Neural cell (in vitro differentiated cells): ENCODE results near the gene ATP5MG. TPM values are rescaled to one million over a fixed set of nuclear protein-coding genes. Genes with fewer than 3 reads are reported as not detected.
A peak's percentile ranks its signal among the peaks of the same experiment; 100 is the strongest.
"Not testable (repeated sequence)": the region's sequence is repeated elsewhere in the genome, so short reads cannot be mapped to it uniquely, and the experiment has no call there.

Experiments used
- H2AFZ ChIP-seq: fragments of 200-600, 300-800 bp; sonication (generic), shearing (Covaris generic); 2 replicates; pipeline ENCODE4 v1.6.0; 2014; ENCODE audit warnings: low read depth, mild to moderate bottlenecking, antibody characterized with exemption, low read length, moderate library complexity
- H3F3A ChIP-seq: fragments of 200-600 bp; shearing (Covaris generic); 2 replicates; pipeline ENCODE4 v1.6.1; 2016; ENCODE audit warnings: mild to moderate bottlenecking, moderate library complexity, mixed read lengths, antibody characterized with exemption, low read length; ENCODE audit not compliant: insufficient read depth, poor library complexity, severe bottlenecking
- H3K27ac ChIP-seq: fragments of 200-600, 300-800 bp; sonication (generic), shearing (Covaris generic); 2 replicates; pipeline ENCODE4 v1.5.1; 2014; ENCODE audit warnings: mild to moderate bottlenecking, low read length, moderate library complexity
- H3K27me3 ChIP-seq: fragments of 300-800, 200-600 bp; sonication (generic), shearing (Covaris generic); 2 replicates; pipeline ENCODE4 v1.6.0; 2014; ENCODE audit warnings: mild to moderate bottlenecking, low read depth, low read length, moderate library complexity; ENCODE audit not compliant: insufficient read depth
- H3K36me3 ChIP-seq: fragments of 300-800, 200-600 bp; sonication (generic), shearing (Covaris generic); 2 replicates; pipeline ENCODE4 v1.5.1; 2014; ENCODE audit warnings: mild to moderate bottlenecking, antibody characterized with exemption, low read length, moderate library complexity; ENCODE audit not compliant: insufficient read depth
- H3K4me2 ChIP-seq: fragments of 300-800, 200-600 bp; sonication (generic), shearing (Covaris generic); 2 replicates; pipeline ENCODE4 v1.6.0; 2014; ENCODE audit warnings: mild to moderate bottlenecking, low read length
- H3K4me3 ChIP-seq: fragments of 300-800, 200-600 bp; sonication (generic), shearing (Covaris generic); 2 replicates; pipeline ENCODE4 v1.5.1; 2014; ENCODE audit warnings: mild to moderate bottlenecking, low read length, moderate library complexity
- H3K79me2 ChIP-seq: fragments of 200-600 bp; shearing (Covaris generic); replicated peaks from 2 replicates; pipeline ENCODE4 v1.6.0; 2014; ENCODE audit warnings: mild to moderate bottlenecking, low read length, moderate library complexity; ENCODE audit not compliant: insufficient read depth
- H3K9ac ChIP-seq: fragments of 300-800, 200-600 bp; sonication (generic), shearing (Covaris generic); 2 replicates; pipeline ENCODE4 v1.6.1; 2016; ENCODE audit warnings: mild to moderate bottlenecking, low read length, mixed read lengths
- H3K9me2 ChIP-seq: fragments of 200-600 bp; shearing (Covaris generic); 2 replicates; pipeline ENCODE4 v1.6.1; 2016; ENCODE audit warnings: mild to moderate bottlenecking, low read length, mixed read lengths; ENCODE audit not compliant: insufficient read depth
- H3K9me3 ChIP-seq: fragments of 200-600, 300-800 bp; sonication (generic), shearing (Covaris generic); 2 replicates; pipeline ENCODE4 v1.6.1; 2016; ENCODE audit warnings: mild to moderate bottlenecking, mixed run types, low read length, moderate library complexity, mixed read lengths
- H4K20me1 ChIP-seq: fragments of 200-600 bp; shearing (Covaris generic); 2 replicates; pipeline ENCODE4 v1.6.1; 2016; ENCODE audit warnings: mild to moderate bottlenecking, mixed run types; ENCODE audit not compliant: insufficient read depth
- CTCF ChIP-seq: fragments of 450-650 bp; IDR thresholded peaks from 2 replicates; pipeline ENCODE4 v1.5.1; 2014; ENCODE audit warnings: antibody characterized with exemption, mild to moderate bottlenecking, moderate library complexity; ENCODE audit not compliant: poor library complexity, severe bottlenecking
- EP300 ChIP-seq: fragments of 450-650 bp; conservative IDR thresholded peaks from 2 replicates; pipeline ENCODE4 v1.6.1; 2014; ENCODE audit warnings: antibody characterized with exemption, mild to moderate bottlenecking, moderate library complexity; ENCODE audit not compliant: poor library complexity, severe bottlenecking
- EZH2 ChIP-seq: fragments of 200-600, 300-800 bp; shearing (Covaris generic), sonication (generic); IDR thresholded peaks from 2 replicates; pipeline ENCODE4 v1.6.1; 2014; ENCODE audit warnings: antibody characterized with exemption, low read length, borderline replicate concordance, mild to moderate bottlenecking; ENCODE audit not compliant: insufficient read depth, poor library complexity, severe bottlenecking
- MXI1 ChIP-seq: fragments of 450-650 bp; conservative IDR thresholded peaks from 2 replicates; pipeline ENCODE4 v1.6.1; 2014; ENCODE audit warnings: antibody characterized with exemption, mild to moderate bottlenecking; ENCODE audit not compliant: poor library complexity, severe bottlenecking
- POLR2AphosphoS5 ChIP-seq: IDR thresholded peaks from 2 replicates; pipeline ENCODE4 v1.6.1; 2012
- RAD21 ChIP-seq: fragments of 450-650 bp; conservative IDR thresholded peaks from 2 replicates; pipeline ENCODE4 v1.6.1; 2014; ENCODE audit warnings: antibody characterized with exemption, mild to moderate bottlenecking, moderate library complexity
- REST ChIP-seq: IDR thresholded peaks from 2 replicates; pipeline ENCODE4 v1.6.1; 2012; ENCODE audit warnings: borderline replicate concordance
- SMC3 ChIP-seq: fragments of 450-650 bp; conservative IDR thresholded peaks from 2 replicates; pipeline ENCODE4 v1.6.1; 2014; ENCODE audit warnings: antibody characterized with exemption, mild to moderate bottlenecking, moderate library complexity; ENCODE audit not compliant: poor library complexity
- TAF1 ChIP-seq: IDR thresholded peaks from 2 replicates; pipeline ENCODE4 v1.6.1; 2012; ENCODE audit warnings: low read depth
- polyA plus RNA-seq: library from polyadenylated mRNA; depleted of rRNA; stranded (reverse); fragments of >200 nt; gene quantifications from 2 replicates; pipeline ENCODE4 v1.2.3, GENCODE V29; 2014

ATP5MG gene
- polyA plus RNA-seq, 1 donor from 2014 or later: 153 TPM

DNA sequence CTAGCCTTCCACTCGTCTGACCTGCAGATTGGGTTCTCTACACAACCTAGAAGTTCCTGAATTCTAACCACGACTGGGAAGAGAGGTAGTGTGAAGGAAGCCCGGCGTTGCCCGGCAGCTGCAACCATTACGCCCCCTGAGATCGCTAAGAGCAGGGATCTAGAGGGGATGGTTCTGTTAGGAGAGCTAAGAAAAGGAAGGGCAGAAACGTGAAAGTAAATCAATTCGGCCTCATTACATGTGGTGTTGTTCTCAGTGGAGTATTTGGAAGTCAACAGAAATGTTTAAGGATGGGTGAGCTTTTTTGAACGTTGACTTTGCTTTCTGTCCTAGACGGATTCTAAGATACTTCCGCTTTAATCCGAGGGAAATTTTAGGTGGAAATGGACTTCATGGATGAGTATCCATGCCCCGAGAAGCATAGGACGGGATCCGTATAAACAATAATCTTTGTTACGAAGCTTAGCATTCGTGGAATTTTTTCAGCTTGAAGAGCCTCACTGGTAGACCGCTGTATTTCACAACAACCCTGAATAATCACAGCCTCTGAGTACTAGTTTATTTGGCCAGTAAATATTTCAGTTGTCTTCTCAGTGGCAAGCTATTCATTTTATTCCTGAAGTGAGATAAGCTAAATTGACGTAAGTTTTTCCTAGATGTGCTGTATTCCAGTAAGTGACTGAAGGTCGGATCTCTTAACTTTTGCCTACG, 629 bp downstream of the ATP5MG start:
- peak overlapping the region; percentile 87 for H2AFZ ChIP-seq
- H3K9me2 ChIP-seq: no peaks in the 10 kb centered on the region
- peak overlapping the region; percentile 85 for H3K27ac ChIP-seq
- H3K4me2 ChIP-seq: peak overlapping the region; percentile 51
- no peaks in the 10 kb centered on the region for H3F3A ChIP-seq
- no peaks in the 10 kb centered on the region for H3K36me3 ChIP-seq
- no peaks in the 10 kb centered on the region for H3K27me3 ChIP-seq
- H3K9me3 ChIP-seq: no peaks in the 10 kb centered on the region
- peak overlapping the region; percentile 90 for H3K4me3 ChIP-seq
- peak overlapping the region; percentile 86 for H3K9ac ChIP-seq
- TF ChIP-seq EP300 (no peak), MXI1 (no peak), TAF1 (no peak), REST (no peak), RAD21 (no peak), EZH2 (no peak), CTCF (peak; percentile 18), POLR2AphosphoS5 (no peak), SMC3 (no peak)
- H4K20me1 ChIP-seq: no peaks in the 10 kb centered on the region
- peaks cover 54% of the 10 kb centered on the region for H3K79me2 ChIP-seq

DNA sequence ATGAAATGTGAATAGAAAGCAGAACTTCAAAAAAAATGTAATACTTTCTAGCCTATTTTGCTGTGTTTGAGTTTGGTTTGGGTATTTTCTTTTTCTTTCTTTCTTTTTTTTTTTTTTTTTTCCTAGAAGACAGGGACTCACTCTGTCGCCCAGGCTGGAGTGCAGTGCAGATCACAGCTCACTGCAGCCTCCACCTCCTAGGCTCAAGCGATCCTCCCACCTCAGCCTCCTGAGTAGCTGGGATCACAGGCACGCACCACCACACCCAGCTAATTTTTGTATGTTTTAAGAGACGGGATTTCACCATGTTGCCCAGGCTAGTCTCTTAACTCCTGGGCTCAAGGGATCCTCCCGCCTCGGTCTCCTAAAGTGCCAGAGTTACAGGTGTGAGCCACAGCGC, 1.2 kb downstream of the ATP5MG start:
- not testable (repeated sequence) for H3K36me3 ChIP-seq, H3K9me2 ChIP-seq, H3K27me3 ChIP-seq, H3K9me3 ChIP-seq, H3K27ac ChIP-seq, H2AFZ ChIP-seq, H3F3A ChIP-seq, H4K20me1 ChIP-seq
- Histone ChIP-seq H3K79me2 (peaks cover 56% of the 10 kb centered on the region), H3K4me3 (peak overlapping the region; percentile 90), H3K9ac (peak overlapping the region; percentile 86), H3K4me2 (peak overlapping the region; percentile 51)
